Psoas muscle (tissue), 8 donors: Measurements from ENCODE around the gene KCNQ5. TPM values are rescaled to one million over a fixed set of nuclear protein-coding genes. Genes with fewer than 3 reads are reported as not detected.
"Not testable (repeated sequence)": the region's sequence is repeated elsewhere in the genome, so short reads cannot be mapped to it uniquely, and the experiment has no call there.

Source experiments
- ATAC-seq, 4 donors: fragments of 200-7000 bp; cut with Tn5 transposase; one replicate each; pipeline ENCODE4 v1.9.1; 2020; ENCODE audit warnings: moderate library complexity in 3 of 4, mild to moderate bottlenecking in 2 of 4
- DNase-seq, 2 donors: peaks; one replicate each; pipeline ENCODE4 v3.0.0-alpha.2; 2020
- H3K27ac ChIP-seq: fragments of 200-600 bp; one replicate; pipeline ENCODE4 v1.8.0; 2022
- H3K27me3 ChIP-seq, 3 donors: fragments of 200-600 bp in 1 of 3; one replicate each; pipeline versions ENCODE4 v1.6.1 to v1.8.0; 2013 to 2022; ENCODE audit warnings: low read length in 2 of 3, mild to moderate bottlenecking in 2 of 3, moderate library complexity in 1 of 3; ENCODE audit not compliant: insufficient read depth in 3 of 3
- H3K36me3 ChIP-seq, 2 donors: fragments of 200-600 bp in 1 of 2; one replicate each; pipeline versions ENCODE4 v1.6.1 to v1.8.0; 2013 to 2022; ENCODE audit warnings: low read depth in 1 of 2, mild to moderate bottlenecking in 1 of 2, moderate library complexity in 1 of 2; ENCODE audit not compliant: insufficient read depth in 1 of 2
- H3K4me1 ChIP-seq: fragments of 200-600 bp; one replicate; pipeline ENCODE4 v1.8.0; 2022
- H3K4me3 ChIP-seq: fragments of 200-600 bp; one replicate; pipeline ENCODE4 v1.8.0; 2022; ENCODE audit warnings: mild to moderate bottlenecking
- H3K9me3 ChIP-seq: fragments of 200-600 bp; one replicate; pipeline ENCODE4 v1.8.0; 2022
- CTCF ChIP-seq: fragments of 200-600 bp; IDR thresholded peaks from one replicate; pipeline ENCODE4 v1.8.0; 2022; ENCODE audit warnings: antibody characterized with exemption
- WGBS, 3 donors: extraction: QIAGEN DNeasy Blood & Tissue Kit; methylation state at CpG; one replicate each; pipeline versions ENCODE4 v1.1.6 to v1.1.7; 2013; 5-methylcytosine and 5-hydroxymethylcytosine counted together
- intact Hi-C, 2 donors: fragments of 100-400 bp; cut with DNase I; formaldehyde crosslinking; loops; one replicate each; pipeline versions ENCODE4 v1.11.0 to v1.14.2; 2022
- polyA plus RNA-seq, 3 donors: library from polyadenylated mRNA; stranded (reverse); fragments of 200-250 nt; gene quantifications; one replicate each; pipeline ENCODE4 v1.2.3, GENCODE V29; 2013
- total RNA-seq, 4 donors: library from RNA; stranded (reverse); fragmentation: NEBNext Ultra II Directional in 2 of 4; extraction: Animal tissue kit (Norgen Biotek cat#: 25700) in 2 of 4; gene quantifications; one replicate each; pipeline versions ENCODE4 v1.2.1 to v1.2.4, GENCODE V29; 2021 to 2023
- donor health status: healthy with polysubstance abuse.
- donor health status: DM: no; HTN: no; CAD: no; lungs with moderate emphysema.
- donor health status: Bipolar disorder and iron deficiency.
- donor health status: healthy.
- donor health status: DM: yes; HTN: yes; CAD: no.
- donor health status: DM: no; HTN: no; CAD: no.
- donor health status: DM: no; HTN: no; CAD: no.
- donor health status: DM: yes; HTN: yes; CAD: no.

The KCNQ5 gene
- total and polyA plus RNA-seq, 7 donors: 4.4 to 90.7 (median 25.7) TPM

DNA sequence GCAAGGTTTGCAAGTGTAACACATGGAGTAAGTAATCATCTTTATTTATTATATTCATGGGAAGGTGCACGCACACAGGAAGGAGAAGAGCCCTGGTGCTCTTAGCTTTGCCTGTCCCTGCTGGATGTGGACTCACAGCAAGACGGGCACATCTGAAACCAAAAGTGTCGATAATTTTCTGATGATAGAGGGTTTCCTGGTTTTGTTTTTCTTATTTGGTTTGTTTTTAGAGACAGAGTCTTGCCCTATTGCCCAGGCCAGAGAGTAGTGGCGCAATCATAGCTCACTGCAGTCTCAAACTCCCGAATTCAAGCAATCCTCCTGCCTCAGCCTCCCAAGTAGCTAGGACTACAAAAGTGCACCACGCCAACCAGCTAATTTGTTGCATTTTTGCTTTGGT is 611.2 kb downstream of the KCNQ5 start:
- Histone ChIP-seq H3K4me3 (no peak overlapping the region), H3K9me3 (no peaks in the 10 kb centered on the region), H3K4me1 (no peaks in the 10 kb centered on the region), H3K27ac (no peak overlapping the region), H3K27me3 (no peaks in the 10 kb centered on the region), H3K36me3 (no peaks in the 10 kb centered on the region)
- WGBS, 3 donors: 86 to 91% (median 90%) methylated on average over 6 of the region's 6 CpGs
- no peak for ATAC-seq
- DNase-seq: no peak
- intact Hi-C loops: no loop called here
- no peak for TF ChIP-seq CTCF

DNA sequence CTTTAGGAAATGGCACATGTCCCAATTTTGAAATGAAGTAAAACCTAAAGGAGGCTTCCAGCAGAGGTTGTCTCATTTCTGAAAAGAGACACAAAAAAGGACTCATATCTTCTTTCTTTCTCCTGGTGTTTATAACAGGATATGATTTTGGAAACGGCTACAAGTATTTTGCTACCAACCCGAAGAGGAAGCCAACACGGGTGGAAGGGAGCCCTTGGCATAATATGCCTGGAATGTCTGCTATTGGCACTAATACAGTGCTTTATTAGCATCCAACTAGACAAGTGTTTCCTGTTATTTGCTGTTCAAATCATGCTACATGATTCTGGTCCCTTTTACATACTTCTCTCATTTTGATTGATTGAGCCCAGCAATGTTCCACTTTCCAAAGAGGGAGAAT is 612.1 kb downstream of the KCNQ5 start:
- H3K27ac ChIP-seq, intact Hi-C loops, DNase-seq, H3K27me3 ChIP-seq, ATAC-seq, H3K9me3 ChIP-seq, H3K36me3 ChIP-seq, H3K4me3 ChIP-seq, H3K4me1 ChIP-seq: not testable (repeated sequence)
- 6 to 21% (median 12%) methylated on average over 3 of the region's 3 CpGs for WGBS, 3 donors

DNA sequence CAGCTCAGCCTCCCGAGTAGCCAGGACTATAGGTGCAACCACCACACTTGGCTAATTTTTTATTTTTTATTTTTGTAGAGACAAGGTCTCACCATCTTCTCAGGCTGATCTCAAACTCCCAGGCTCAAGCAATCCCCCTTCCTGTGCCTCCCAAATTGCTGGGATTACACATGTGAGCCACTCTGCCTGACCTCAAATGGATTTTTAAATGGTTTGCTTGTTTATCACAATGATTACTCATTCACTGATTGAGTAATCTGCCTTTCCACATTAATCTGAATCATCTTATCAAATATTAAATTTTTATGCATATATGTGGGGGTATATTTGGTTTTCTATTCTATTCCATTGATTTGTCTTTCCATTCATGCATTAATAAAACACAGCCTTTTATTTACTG is 612.9 kb downstream of the KCNQ5 start:
- no peaks in the 10 kb centered on the region for H3K36me3 ChIP-seq
- DNase-seq: no peak
- no peak for ATAC-seq
- no peak overlapping the region for H3K4me3 ChIP-seq
- intact Hi-C loops: no loop called here
- H3K4me1 ChIP-seq: no peaks in the 10 kb centered on the region
- no peak overlapping the region for H3K27ac ChIP-seq
- no peaks in the 10 kb centered on the region for H3K9me3 ChIP-seq
- no peak for TF ChIP-seq CTCF
- WGBS, 3 donors: 70 to 88% (median 85%) methylated on average over 1 of the region's 1 CpG
- no peaks in the 10 kb centered on the region for H3K27me3 ChIP-seq

GRCh38 chr6:73236144-73236750 is 614.4 kb downstream of the KCNQ5 start:
- TF ChIP-seq CTCF: no peak
- H3K36me3 ChIP-seq: no peaks in the 10 kb centered on the region
- 91 to 95% (median 94%) methylated on average over 5 of the region's 5 CpGs for WGBS, 3 donors
- no peak for ATAC-seq
- peaks cover 6% of the 10 kb centered on the region for H3K4me1 ChIP-seq
- H3K9me3 ChIP-seq: no peaks in the 10 kb centered on the region
- intact Hi-C loops: no loop called here
- no peak overlapping the region for H3K4me3 ChIP-seq
- H3K27ac ChIP-seq: no peak overlapping the region
- no peak for DNase-seq
- no peaks in the 10 kb centered on the region for H3K27me3 ChIP-seq

DNA sequence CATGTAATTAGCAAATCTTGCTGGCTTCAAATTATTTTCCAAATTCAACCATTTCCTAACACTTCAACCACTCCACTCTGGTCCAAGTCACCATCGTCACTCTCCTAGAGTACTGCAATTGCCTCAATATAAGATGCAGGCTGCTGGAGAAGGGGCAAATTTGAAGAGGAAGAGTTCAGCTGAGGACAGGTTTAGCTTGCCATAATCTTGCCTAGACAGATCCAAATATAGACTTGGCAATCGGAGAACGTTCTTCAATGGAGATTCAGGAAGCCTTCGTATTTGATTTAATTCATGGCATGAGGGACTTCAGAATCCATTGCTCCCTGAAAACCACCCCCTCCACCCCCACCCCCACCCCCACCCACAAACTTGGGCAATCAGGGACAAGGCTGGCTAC is 618.9 kb downstream of the KCNQ5 start:
- intact Hi-C loops: no loop called here
- ATAC-seq (no peak), DNase-seq (no peak)
- TF ChIP-seq CTCF: no peak
- Histone ChIP-seq H3K27ac (no peak overlapping the region), H3K27me3 (no peaks in the 10 kb centered on the region), H3K36me3 (no peaks in the 10 kb centered on the region), H3K4me1 (peaks cover 6% of the 10 kb centered on the region), H3K9me3 (no peaks in the 10 kb centered on the region), H3K4me3 (no peak overlapping the region)
- 19 to 26% (median 20%) methylated on average over 4 of the region's 4 CpGs for WGBS, 3 donors
